AG04449 (cell line): ENCODE measurements around the gene XYLT1.

ENCODE experiments used
- CTCF ChIA-PET: fragments of 350-600 bp; formaldehyde crosslinking; extraction: SDS; loops from one replicate; lab custom pipeline; 2021; ENCODE audit warnings: antibody characterized with exemption; lab: Yijun Ruan, JAX
- POLR2A ChIA-PET: fragments of 400-600, 350-600 bp; formaldehyde crosslinking; extraction: SDS; loops from one replicate; lab custom pipeline; 2020; ENCODE audit warnings: antibody characterized with exemption, inconsistent platforms; lab: Yijun Ruan, JAX
- DNase-seq: peaks from one replicate; pipeline ENCODE4 v3.0.0-alpha.2; 2010; ENCODE audit warnings: low read depth, low spot score
- H3K4me3 ChIP-seq: 2 replicates; pipeline ENCODE4 v1.5.1; 2011; ENCODE audit warnings: low read depth, mild to moderate bottlenecking, control low read depth, low read length
- TF ChIP-seq, protein P1 (sequence below): IDR thresholded peaks from one replicate; pipeline ENCODE4 v1.5.1; 2011; ENCODE audit warnings: mild to moderate bottlenecking, moderate library complexity, low read length, control low read depth, inconsistent platforms; ENCODE audit not compliant: insufficient read depth; ENCODE audit errors: missing control alignments

Gene XYLT1

DNA sequence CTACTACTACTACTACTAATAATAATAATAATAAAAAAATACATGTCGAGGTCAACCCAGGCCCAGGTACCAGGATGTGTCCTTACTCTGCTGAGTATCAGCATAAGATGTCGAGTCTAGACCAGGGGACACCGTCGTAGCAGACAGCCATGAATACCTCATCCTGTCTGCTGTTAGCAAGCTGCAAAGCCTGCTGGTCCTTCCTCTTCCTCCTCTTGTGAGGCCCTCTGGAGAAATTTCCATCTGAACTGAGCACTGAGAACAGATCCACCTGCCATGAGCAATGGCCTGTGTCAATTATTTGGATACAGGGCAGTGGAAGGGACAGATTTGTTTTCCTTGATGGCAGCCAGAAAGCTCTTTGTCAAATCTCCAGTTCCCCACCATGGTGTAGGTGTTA lies 168.5 kb downstream of the XYLT1 start:
- H3K4me3 ChIP-seq: no peak overlapping the region
- TF ChIP-seq, protein P1, sequence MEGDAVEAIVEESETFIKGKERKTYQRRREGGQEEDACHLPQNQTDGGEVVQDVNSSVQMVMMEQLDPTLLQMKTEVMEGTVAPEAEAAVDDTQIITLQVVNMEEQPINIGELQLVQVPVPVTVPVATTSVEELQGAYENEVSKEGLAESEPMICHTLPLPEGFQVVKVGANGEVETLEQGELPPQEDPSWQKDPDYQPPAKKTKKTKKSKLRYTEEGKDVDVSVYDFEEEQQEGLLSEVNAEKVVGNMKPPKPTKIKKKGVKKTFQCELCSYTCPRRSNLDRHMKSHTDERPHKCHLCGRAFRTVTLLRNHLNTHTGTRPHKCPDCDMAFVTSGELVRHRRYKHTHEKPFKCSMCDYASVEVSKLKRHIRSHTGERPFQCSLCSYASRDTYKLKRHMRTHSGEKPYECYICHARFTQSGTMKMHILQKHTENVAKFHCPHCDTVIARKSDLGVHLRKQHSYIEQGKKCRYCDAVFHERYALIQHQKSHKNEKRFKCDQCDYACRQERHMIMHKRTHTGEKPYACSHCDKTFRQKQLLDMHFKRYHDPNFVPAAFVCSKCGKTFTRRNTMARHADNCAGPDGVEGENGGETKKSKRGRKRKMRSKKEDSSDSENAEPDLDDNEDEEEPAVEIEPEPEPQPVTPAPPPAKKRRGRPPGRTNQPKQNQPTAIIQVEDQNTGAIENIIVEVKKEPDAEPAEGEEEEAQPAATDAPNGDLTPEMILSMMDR: no peak
- CTCF ChIA-PET: interaction anchor here (0.7 to 1.2 kb wide), 3 partner anchors 10 to 1499 kb away, joined by 3 read pairs; partner anchors contain the start of gene ARL6IP1
- POLR2A ChIA-PET: no interaction called here
- no peak for DNase-seq

DNA sequence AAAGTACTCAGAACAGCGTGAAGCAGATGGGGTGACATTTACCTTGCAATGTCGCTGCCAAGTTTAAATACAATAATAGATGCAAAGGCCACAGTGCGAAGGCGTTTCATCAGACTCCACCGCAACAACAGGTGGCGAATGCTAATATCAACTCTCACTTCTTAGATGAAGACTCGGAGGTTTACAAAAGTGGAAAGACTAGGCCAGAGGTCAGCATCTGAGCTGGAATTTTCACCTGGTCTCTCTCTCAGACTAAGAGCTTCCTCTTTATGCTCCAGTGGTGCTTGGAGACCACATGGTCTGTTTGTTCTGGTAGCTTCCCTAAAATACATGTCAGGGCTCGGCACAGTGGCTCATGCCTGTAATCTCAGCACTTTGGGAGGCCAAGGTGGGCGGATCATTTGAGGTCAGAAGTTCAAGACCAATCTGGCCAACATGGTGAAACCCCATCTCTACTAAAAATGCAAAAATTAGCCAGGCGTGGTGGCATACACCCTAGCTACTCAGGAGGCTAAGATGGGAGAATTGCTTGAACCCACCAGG lies 169.1 kb downstream of the XYLT1 start:
- ChIA-PET POLR2A (no interaction called here), CTCF (interaction anchor here (0.7 to 1.8 kb wide), 3 partner anchors 11 to 1500 kb away, joined by 3 to 8 read pairs (median 3); partner anchors contain the start of gene ARL6IP1)
- DNase-seq: no peak
- H3K4me3 ChIP-seq: no peak overlapping the region
- TF ChIP-seq, protein P1: no peak

DNA sequence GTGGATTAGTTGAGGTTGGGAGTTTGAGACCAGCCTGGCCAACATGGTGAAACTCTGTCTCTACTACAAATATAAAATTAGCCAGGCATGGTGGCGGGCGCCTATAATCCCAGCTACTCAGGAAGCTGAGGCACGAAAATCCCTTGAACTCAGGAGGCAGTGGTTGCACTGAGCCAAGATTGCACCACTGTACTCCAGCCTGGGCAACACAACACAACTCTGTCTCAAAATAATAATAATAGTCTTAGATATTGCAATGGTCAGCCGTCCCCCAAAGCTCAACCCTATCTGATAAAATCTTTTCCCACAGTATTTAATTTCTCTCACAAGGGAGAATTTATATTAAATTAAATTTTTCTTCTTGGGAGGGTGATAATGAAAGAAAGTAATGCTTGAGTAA lies 169.6 kb downstream of the XYLT1 start:
- TF ChIP-seq, protein P1: no peak
- POLR2A ChIA-PET: no interaction called here

DNA sequence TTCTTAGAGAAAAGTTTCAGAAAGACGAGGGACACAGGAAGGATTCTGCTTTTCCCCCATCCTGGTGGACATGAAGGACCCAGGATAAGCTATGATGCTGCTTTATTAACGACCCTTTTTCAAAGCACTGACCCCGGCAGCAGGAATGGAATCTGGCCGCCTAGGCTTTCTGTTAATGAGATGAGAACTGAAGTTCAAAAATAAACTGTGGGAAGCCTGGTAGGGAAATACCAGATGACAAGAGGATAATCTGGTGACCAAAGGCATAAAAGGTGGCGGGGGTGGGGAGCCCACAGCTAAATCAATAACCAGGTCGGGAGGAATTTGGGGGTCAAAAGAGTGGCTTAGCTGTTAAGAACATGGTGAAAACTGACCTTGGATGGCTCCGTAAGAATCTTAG lies 171.0 kb downstream of the XYLT1 start:
- CTCF ChIA-PET: interaction anchor here (0.9 to 1.1 kb wide), 2 partner anchors 11 to 257 kb away, joined by 3 to 4 read pairs; no protein-coding TSS in a partner anchor
- TF ChIP-seq, protein P1: no peak
- POLR2A ChIA-PET: no interaction called here
- H3K4me3 ChIP-seq: no peak overlapping the region
- no peak for DNase-seq

More for the DNA sequence above, 169.6 kb downstream of the XYLT1 start:
- no peak for DNase-seq
- no peak overlapping the region for H3K4me3 ChIP-seq
- CTCF ChIA-PET: interaction anchor here (1.8 kb wide), 1 partner anchor 10 kb away, joined by 8 read pairs; no protein-coding TSS in a partner anchor

DNA sequence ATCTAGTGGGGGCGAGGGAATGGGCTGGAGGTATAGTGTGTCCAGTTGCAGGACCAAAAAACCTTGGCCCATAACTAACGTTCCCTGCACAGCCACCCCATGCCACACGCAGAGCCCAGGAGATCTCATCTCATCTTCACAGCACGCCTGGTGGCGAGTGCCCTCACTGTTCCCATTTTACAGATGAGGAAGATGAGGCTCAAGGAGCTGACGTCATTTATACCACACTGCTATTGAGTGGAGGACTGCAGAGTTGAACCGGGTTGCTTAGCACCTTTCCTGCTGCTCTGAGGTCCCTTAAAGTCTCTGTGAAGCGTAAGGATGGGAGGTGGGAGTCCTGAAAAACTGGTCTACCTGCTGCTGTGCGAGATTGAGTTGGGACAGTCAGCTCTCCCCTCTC lies 172.5 kb downstream of the XYLT1 start:
- CTCF ChIA-PET: no interaction called here
- no peak for DNase-seq
- POLR2A ChIA-PET: no interaction called here
- no peak overlapping the region for H3K4me3 ChIP-seq
- TF ChIP-seq, protein P1: no peak

DNA sequence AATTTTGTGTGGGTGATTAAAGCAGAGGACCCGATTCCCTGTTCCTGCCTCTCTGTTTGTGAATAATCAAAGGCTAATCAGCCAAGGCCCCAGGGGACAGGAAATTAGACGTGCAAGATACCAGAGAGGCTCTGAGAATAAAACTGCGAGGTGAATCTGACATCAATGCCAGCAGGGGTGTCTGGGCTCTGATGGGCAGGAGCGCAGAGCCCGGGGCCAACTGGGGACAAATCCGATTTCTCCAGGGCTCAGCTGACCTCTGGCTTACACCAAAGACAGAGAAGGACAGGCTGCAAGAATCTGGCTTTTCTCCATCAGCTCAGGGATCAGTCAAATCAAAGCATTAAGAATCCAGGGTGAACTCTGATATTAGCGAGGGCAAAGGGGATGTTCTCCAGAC lies 174.3 kb downstream of the XYLT1 start:
- no peak overlapping the region for H3K4me3 ChIP-seq
- TF ChIP-seq, protein P1: no peak
- ChIA-PET CTCF (no interaction called here), POLR2A (no interaction called here)
- DNase-seq: no peak
